ENCODE measurements around the gene WDR64.

WDR64 gene

DNA sequence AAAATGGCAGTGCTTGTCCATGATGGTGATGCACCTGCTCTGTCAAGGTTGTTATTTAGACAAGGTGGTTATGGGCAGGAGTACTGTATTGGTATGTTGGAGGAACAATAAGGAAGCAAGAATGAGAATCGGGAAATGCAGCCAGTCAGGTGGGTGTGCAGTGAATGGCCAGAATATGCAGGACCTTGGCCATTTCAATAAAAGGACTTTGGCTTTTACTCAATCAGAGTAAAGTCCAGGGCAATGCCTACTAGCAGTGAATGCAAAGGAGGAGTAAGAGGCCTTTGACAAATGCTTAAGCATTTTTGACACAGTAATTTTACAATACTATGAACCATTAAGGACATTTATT lies 9.5 kb upstream of the WDR64 start:
- no peak for TF ChIP-seq ZNF70 (CRISPR knock-in tag; IDR thresholded peaks at IDR 0.05)
- TF ChIP-seq, protein P1, sequence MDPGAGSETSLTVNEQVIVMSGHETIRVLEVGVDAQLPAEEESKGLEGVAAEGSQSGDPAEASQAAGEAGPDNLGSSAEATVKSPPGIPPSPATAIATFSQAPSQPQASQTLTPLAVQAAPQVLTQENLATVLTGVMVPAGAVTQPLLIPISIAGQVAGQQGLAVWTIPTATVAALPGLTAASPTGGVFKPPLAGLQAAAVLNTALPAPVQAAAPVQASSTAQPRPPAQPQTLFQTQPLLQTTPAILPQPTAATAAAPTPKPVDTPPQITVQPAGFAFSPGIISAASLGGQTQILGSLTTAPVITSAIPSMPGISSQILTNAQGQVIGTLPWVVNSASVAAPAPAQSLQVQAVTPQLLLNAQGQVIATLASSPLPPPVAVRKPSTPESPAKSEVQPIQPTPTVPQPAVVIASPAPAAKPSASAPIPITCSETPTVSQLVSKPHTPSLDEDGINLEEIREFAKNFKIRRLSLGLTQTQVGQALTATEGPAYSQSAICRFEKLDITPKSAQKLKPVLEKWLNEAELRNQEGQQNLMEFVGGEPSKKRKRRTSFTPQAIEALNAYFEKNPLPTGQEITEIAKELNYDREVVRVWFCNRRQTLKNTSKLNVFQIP (CRISPR knock-in tag; IDR thresholded peaks at IDR 0.05; ENCODE audit: borderline replicate concordance, low read depth): no peak
- no peak for TF ChIP-seq RARB (CRISPR knock-in tag; IDR thresholded peaks at IDR 0.05)
- TF ChIP-seq, protein P2, sequence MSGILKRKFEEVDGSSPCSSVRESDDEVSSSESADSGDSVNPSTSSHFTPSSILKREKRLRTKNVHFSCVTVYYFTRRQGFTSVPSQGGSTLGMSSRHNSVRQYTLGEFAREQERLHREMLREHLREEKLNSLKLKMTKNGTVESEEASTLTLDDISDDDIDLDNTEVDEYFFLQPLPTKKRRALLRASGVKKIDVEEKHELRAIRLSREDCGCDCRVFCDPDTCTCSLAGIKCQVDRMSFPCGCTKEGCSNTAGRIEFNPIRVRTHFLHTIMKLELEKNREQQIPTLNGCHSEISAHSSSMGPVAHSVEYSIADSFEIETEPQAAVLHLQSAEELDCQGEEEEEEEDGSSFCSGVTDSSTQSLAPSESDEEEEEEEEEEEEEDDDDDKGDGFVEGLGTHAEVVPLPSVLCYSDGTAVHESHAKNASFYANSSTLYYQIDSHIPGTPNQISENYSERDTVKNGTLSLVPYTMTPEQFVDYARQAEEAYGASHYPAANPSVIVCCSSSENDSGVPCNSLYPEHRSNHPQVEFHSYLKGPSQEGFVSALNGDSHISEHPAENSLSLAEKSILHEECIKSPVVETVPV (CRISPR knock-in tag; IDR thresholded peaks at IDR 0.05): no peak
- no peak for ATAC-seq

DNA sequence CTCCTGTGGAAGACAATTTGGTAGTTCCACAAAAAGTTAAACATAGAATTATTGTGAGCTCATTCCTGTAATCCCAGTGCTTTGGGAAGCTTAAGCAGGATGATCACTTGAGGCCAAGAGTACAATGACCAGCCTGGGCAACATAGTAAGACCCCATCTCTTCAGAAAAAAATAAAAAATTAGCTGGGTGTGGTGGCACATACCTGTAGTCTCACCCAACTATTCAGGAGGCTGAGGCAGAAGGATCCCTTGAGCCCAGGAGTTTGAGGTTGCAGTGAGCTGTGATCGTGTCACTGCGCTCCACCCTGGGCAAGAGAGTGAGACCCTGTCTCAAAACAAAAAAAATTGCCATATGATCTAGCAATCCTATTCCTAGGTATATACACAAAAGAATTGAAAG lies 7.8 kb upstream of the WDR64 start:
- no peak for ATAC-seq
- no peak for TF ChIP-seq ZNF565 (CRISPR knock-in tag; conservative IDR thresholded peaks at IDR 0.05; ENCODE audit: low read depth)
- no peak for TF ChIP-seq ISL1 (CRISPR knock-in tag; IDR thresholded peaks at IDR 0.05)
- no peak for TF ChIP-seq ZNF8 (CRISPR knock-in tag; IDR thresholded peaks at IDR 0.05)
- no peak for TF ChIP-seq TCF4 (CRISPR knock-in tag; IDR thresholded peaks at IDR 0.05; ENCODE audit: borderline replicate concordance)
- no peak for TF ChIP-seq BACH2 (CRISPR knock-in tag; IDR thresholded peaks at IDR 0.05; ENCODE audit: borderline replicate concordance)

DNA sequence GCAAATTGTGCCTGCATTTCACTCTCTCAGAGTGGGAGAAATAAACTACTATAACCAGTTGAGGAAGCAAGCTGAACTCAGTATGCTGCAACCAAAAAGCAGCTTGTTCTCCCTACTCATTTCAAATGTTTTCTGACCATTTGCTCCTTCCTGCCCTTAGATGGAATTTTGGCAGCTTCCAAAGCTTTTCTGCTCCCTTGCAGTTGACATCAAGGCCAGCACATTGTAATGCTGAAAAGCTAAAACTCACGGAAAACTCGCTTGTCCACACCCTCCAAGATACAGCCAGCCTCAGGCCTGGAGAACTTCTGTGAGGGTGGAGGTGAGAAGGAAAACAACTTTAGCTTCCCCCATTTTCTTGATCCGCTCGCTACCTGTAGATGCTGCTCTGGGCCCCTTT lies 6.9 kb upstream of the WDR64 start:
- no peak for TF ChIP-seq GLIS3 (CRISPR knock-in tag; IDR thresholded peaks at IDR 0.05)
- ATAC-seq: no peak

DNA sequence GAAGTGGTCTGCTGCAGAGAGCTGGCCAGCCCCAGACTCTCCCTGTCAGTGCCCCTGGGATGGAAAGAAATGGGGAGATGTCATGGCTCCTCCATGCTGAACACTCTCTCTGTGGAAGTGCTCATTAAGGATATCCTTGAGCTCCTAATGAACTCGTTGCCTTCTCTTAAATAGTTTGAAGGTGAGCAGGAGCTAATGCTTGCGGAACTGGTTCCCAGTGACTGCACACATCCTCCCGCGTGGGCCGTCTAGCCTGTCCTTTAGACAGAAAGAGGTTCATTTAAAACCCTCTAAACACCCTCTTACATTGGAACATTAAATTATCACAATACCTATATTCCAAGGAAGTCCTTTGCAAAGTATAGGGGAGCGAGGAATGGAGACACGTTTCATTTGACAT lies 5.9 kb upstream of the WDR64 start:
- TF ChIP-seq ZFP3 (CRISPR knock-in tag; IDR thresholded peaks at IDR 0.05) (no peak), ZNF70 (CRISPR knock-in tag; IDR thresholded peaks at IDR 0.05) (no peak), SNAI2 (CRISPR knock-in tag; IDR thresholded peaks at IDR 0.05) (no peak), PPARA (CRISPR knock-in tag; IDR thresholded peaks at IDR 0.05; ENCODE audit: borderline replicate concordance) (no peak)
- TF ChIP-seq, protein P3, sequence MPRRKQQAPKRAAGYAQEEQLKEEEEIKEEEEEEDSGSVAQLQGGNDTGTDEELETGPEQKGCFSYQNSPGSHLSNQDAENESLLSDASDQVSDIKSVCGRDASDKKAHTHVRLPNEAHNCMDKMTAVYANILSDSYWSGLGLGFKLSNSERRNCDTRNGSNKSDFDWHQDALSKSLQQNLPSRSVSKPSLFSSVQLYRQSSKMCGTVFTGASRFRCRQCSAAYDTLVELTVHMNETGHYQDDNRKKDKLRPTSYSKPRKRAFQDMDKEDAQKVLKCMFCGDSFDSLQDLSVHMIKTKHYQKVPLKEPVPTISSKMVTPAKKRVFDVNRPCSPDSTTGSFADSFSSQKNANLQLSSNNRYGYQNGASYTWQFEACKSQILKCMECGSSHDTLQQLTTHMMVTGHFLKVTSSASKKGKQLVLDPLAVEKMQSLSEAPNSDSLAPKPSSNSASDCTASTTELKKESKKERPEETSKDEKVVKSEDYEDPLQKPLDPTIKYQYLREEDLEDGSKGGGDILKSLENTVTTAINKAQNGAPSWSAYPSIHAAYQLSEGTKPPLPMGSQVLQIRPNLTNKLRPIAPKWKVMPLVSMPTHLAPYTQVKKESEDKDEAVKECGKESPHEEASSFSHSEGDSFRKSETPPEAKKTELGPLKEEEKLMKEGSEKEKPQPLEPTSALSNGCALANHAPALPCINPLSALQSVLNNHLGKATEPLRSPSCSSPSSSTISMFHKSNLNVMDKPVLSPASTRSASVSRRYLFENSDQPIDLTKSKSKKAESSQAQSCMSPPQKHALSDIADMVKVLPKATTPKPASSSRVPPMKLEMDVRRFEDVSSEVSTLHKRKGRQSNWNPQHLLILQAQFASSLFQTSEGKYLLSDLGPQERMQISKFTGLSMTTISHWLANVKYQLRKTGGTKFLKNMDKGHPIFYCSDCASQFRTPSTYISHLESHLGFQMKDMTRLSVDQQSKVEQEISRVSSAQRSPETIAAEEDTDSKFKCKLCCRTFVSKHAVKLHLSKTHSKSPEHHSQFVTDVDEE (CRISPR knock-in tag; IDR thresholded peaks at IDR 0.05): no peak
- ATAC-seq: no peak

DNA sequence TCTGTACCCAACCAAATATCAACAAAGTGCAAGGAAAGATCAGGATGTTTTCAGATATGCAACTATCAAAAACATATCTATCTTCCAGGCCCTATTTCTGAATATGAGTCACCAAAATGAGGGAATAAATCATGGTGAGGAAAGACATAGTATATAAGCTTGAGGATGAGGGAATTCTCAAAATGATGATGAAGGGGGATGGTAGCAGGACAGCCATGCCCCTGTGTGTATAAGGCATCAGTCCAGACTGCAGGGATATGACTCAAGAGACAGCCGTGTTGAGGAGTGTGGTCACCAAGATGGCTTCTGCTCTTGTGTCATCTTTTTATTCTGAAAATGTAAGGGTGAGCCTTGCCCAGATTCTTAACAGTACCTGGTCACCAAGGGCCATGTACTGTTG lies 4.4 kb upstream of the WDR64 start:
- TF ChIP-seq TCF4 (CRISPR knock-in tag; IDR thresholded peaks at IDR 0.05; ENCODE audit: borderline replicate concordance) (no peak), ISL1 (CRISPR knock-in tag; IDR thresholded peaks at IDR 0.05) (no peak), ZNF70 (CRISPR knock-in tag; IDR thresholded peaks at IDR 0.05) (no peak), ARNTL (CRISPR knock-in tag; IDR thresholded peaks at IDR 0.05; ENCODE audit: borderline replicate concordance, low read depth) (no peak)
- ATAC-seq: no peak

DNA sequence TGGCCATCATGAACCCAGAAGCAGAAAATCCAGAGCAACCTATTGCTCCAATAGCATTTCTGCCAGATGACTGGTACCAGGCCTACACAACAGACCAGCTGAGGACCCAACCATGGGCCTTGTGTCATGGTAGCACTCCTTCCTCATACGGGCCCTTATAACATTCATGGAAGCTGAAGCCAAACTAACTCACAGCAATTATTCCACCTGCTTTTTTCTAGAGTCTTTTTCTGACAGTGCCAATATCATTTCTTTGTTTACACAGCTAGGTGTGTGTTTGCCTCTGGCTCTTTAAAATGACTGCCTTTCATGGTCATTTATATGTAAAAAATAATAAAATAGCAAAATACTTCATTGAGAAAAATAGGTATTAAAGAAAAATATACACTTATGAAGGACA lies 3.9 kb upstream of the WDR64 start:
- TF ChIP-seq ZFP30 (CRISPR knock-in tag; IDR thresholded peaks at IDR 0.05) (no peak), ZNF8 (CRISPR knock-in tag; IDR thresholded peaks at IDR 0.05) (no peak), CSDC2 (CRISPR knock-in tag; IDR thresholded peaks at IDR 0.05) (no peak)
- TF ChIP-seq, protein P4, sequence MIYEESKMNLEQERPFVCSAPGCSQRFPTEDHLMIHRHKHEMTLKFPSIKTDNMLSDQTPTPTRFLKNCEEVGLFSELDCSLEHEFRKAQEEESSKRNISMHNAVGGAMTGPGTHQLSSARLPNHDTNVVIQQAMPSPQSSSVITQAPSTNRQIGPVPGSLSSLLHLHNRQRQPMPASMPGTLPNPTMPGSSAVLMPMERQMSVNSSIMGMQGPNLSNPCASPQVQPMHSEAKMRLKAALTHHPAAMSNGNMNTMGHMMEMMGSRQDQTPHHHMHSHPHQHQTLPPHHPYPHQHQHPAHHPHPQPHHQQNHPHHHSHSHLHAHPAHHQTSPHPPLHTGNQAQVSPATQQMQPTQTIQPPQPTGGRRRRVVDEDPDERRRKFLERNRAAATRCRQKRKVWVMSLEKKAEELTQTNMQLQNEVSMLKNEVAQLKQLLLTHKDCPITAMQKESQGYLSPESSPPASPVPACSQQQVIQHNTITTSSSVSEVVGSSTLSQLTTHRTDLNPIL (CRISPR knock-in tag; IDR thresholded peaks at IDR 0.05; ENCODE audit: low read depth): no peak
- no peak for ATAC-seq
